Measurements from ENCODE around the gene TBX4.

DNA sequence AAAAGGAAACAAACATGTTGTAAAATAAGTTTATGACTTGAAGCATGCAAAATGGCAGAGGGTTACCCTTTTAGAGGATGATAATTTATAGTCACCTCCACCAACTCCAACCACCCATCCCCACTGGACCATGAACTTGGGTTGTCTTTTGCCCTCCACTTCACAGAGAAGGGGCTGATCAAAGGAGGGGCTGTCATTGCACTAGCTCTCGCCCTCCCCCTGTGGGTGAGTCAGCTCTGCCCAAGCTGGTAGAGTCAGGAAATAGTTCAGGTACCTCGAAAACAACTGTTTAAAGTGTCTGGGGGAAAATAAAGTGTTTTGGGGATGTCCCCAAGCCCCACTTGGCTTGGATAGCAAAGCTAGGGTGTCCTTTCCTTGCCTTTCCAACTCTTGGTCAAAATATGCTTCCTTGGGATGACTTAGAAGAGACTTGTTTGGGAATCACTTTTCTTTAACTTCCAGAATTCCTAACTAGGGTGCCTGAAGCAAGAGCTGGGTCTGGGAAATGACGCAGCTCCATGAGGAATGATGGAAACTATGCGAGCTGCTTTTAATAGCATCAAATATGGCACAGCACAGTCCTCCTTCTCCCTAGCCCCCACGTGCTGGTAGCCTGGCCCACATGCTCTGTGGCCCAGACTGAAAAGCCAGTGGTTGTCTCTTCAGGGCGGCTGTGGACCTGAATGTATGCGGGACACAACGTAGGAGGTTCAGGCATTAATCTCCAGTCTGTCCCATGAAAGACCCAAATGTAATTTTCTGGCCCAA is 40.7 kb downstream of the TBX4 start:
- TF ChIP-seq CTCF (IDR thresholded peaks at IDR 0.05) = no peak
- no peak for TF ChIP-seq POLR2A (IDR thresholded peaks at IDR 0.05)
